Kidney (tissue), 14 donors: ENCODE measurements around the gene SYNGAP1. TPM values are rescaled to one million over a fixed set of nuclear protein-coding genes. Genes with fewer than 3 reads are reported as not detected.
"Not testable (repeated sequence)": the region's sequence is repeated elsewhere in the genome, so short reads cannot be mapped to it uniquely, and the experiment has no call there.

ENCODE experiments used
- DNase-seq, 5 donors: peaks; one replicate each; pipeline ENCODE4 v3.0.0-alpha.2; 2013 to 2020
- FAIRE-seq: peaks from 2 replicates; lab custom pipeline; 2012; peaks lifted over from hg19 to GRCh38; lab: Jason Lieb, UNC
- H3K27ac ChIP-seq, 2 donors: one replicate each; pipeline ENCODE4 v1.7.0; 2013; ENCODE audit warnings: low read depth in 2 of 2, low read length in 2 of 2, inconsistent platforms in 1 of 2
- H3K27me3 ChIP-seq: one replicate; pipeline ENCODE4 v1.7.1; 2013; ENCODE audit warnings: low read length, inconsistent platforms; ENCODE audit not compliant: control insufficient read depth, insufficient read depth
- H3K36me3 ChIP-seq, 3 donors: one replicate each; pipeline versions ENCODE4 v1.7.0 to v1.7.1; 2013; ENCODE audit warnings: low read length in 3 of 3, control low read depth in 1 of 3, inconsistent platforms in 1 of 3; ENCODE audit not compliant: insufficient read depth in 3 of 3, control insufficient read depth in 2 of 3
- H3K4me1 ChIP-seq, 3 donors: one replicate each; pipeline versions ENCODE4 v1.7.0 to v1.7.1; 2013; ENCODE audit warnings: low read length in 3 of 3, inconsistent platforms in 1 of 3, low read depth in 1 of 3; ENCODE audit not compliant: control insufficient read depth in 2 of 3, insufficient read depth in 2 of 3
- H3K4me3 ChIP-seq, 3 donors: one replicate each; pipeline versions ENCODE4 v1.7.0 to v1.8.1; 2013; ENCODE audit warnings: low read length in 3 of 3, control low read depth in 1 of 3, inconsistent platforms in 1 of 3
- H3K9ac ChIP-seq, 3 donors: one replicate each; pipeline versions ENCODE4 v1.7.0 to v1.7.1; 2013; ENCODE audit warnings: low read length in 3 of 3, control low read depth in 1 of 3, inconsistent platforms in 1 of 3
- H3K9me3 ChIP-seq, 3 donors: one replicate each; pipeline versions ENCODE4 v1.7.0 to v1.7.1; 2013; ENCODE audit warnings: low read length in 3 of 3, control low read depth in 1 of 3, inconsistent platforms in 1 of 3; ENCODE audit not compliant: control insufficient read depth in 2 of 3, insufficient read depth in 1 of 3
- intact Hi-C: fragments of 100-400 bp; cut with DNase I; formaldehyde crosslinking; loops from one replicate; pipeline ENCODE4 v1.11.1; 2022
- polyA plus RNA-seq: library from polyadenylated mRNA; stranded (reverse); fragments of 350-450 nt; fragmentation: Illumina TruSeq; extraction: RNeasy Lipid Tissue Mini Kit (QIAGEN cat#74804); gene quantifications from one replicate; pipeline ENCODE4 v1.2.3, GENCODE V29; 2014; ENCODE audit warnings: low read depth, low replicate concordance; ENCODE audit not compliant: insufficient read depth
- total RNA-seq: library from RNA; stranded (reverse); fragmentation: NEBNext Ultra II Directional; extraction: Animal tissue kit (Norgen Biotek cat#: 25700); gene quantifications from one replicate; pipeline ENCODE4 v1.2.1, GENCODE V29; 2021
- TF ChIP-seq, protein P1 (sequence below): IDR thresholded peaks from 3 replicates; pipeline ENCODE4 v1.5.1; 2012; ENCODE audit warnings: mild to moderate bottlenecking, moderate library complexity, borderline replicate concordance; ENCODE audit not compliant: insufficient read depth; ENCODE audit errors: extremely low read depth
- donor health status: control.
- donor health status: control.
- donor health status: control.
- donor health status: control.
- donor health status: control.
- donor health status: DM: yes; HTN: yes; CAD: no.
- donor health status: Normal renal cell carcinoma (clear cell type).

Gene SYNGAP1
- total and polyA plus RNA-seq, 2 donors from 2014 or later, result 2.7 to 17.8 TPM

DNA sequence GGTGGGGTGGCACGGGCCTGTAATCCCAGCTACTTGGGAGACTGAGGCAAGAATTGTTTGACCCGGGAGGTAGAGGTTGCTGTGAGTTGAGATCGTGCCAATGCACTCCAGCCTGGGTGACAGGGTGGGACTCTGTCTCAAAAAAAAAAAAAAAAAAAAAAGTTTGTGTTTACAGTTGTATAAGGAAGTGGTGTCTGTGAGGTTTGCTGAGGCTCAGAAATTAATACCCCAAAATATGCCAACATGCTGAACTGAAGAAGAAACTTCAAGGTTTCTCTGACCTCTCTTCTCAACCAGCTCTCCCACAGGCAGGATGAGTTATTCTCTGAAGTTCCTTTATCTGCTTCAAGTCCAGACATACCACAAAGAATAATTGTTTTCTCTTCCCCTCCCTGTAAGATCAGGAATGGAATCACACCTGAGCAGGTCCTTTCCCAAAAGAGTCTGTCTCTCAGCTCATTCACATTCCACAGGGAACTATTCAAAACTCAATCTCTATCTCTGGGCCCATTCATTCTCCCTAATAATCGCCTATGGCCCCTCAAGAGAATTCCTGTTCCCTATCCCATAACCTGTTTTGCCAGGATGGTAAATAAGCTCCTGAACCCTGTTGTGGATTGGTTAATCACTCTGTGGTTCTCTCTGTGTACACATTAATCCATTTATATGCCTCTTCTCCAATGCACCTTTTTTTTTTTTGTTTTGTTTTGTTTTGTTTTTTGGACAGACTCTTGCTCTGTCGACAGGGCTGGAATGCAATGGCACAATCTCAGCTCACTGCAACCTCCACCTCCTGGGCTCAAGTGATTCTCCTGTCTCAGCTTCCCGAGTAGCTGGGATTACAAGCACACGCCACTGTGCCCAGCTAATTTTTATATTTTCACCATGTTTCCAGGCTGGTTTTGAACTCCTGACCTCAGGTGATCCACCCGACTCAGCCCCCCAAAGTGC lies 45.6 kb upstream of the SYNGAP1 start:
- Histone ChIP-seq H3K4me3 (no peak overlapping the region), H3K9ac (no peak overlapping the region), H3K27me3 (no peaks in the 10 kb centered on the region), H3K4me1 (no peaks in the 10 kb centered on the region), H3K36me3 (no peaks in the 10 kb centered on the region), H3K27ac (no peak overlapping the region), H3K9me3 (no peaks in the 10 kb centered on the region)
- FAIRE-seq (no peak), DNase-seq (no peak)
- intact Hi-C loops, result no loop called here
- TF ChIP-seq, protein P1, sequence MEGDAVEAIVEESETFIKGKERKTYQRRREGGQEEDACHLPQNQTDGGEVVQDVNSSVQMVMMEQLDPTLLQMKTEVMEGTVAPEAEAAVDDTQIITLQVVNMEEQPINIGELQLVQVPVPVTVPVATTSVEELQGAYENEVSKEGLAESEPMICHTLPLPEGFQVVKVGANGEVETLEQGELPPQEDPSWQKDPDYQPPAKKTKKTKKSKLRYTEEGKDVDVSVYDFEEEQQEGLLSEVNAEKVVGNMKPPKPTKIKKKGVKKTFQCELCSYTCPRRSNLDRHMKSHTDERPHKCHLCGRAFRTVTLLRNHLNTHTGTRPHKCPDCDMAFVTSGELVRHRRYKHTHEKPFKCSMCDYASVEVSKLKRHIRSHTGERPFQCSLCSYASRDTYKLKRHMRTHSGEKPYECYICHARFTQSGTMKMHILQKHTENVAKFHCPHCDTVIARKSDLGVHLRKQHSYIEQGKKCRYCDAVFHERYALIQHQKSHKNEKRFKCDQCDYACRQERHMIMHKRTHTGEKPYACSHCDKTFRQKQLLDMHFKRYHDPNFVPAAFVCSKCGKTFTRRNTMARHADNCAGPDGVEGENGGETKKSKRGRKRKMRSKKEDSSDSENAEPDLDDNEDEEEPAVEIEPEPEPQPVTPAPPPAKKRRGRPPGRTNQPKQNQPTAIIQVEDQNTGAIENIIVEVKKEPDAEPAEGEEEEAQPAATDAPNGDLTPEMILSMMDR, result no peak

DNA sequence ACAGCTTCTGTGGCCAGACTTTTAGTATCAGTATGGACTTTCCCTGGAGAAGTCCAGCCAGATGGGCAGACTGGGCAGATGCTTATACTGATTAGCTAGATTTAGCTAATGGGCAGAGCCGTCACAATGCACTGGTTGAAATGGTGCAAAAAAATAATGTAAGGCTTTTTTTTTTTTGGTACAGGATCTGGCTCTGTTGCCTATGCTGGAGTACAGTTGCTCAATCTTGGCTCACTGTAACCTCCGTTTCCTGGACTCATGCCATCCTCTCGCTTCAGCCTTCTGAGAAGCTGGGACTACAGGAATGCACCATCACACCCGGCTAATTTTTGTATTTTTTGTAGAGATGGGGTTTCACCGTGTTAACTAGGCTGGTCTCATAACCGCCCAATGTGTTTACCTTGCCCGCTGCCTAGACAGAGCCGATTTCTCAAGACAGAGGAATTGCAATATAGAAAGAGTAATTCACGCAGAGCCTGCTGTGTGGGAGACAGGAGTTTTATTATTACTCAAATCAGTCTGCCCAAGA lies 44.7 kb upstream of the SYNGAP1 start:
- Histone ChIP-seq H3K27ac (no peak overlapping the region), H3K27me3 (no peaks in the 10 kb centered on the region), H3K4me3 (no peak overlapping the region), H3K9ac (no peak overlapping the region), H3K36me3 (no peaks in the 10 kb centered on the region), H3K4me1 (no peaks in the 10 kb centered on the region), H3K9me3 (no peaks in the 10 kb centered on the region)
- peak in 2 of 5 donors; percentile 49 to 79 for DNase-seq
- intact Hi-C loops, result no loop called here
- TF ChIP-seq, protein P1, result no peak
- no peak for FAIRE-seq

DNA sequence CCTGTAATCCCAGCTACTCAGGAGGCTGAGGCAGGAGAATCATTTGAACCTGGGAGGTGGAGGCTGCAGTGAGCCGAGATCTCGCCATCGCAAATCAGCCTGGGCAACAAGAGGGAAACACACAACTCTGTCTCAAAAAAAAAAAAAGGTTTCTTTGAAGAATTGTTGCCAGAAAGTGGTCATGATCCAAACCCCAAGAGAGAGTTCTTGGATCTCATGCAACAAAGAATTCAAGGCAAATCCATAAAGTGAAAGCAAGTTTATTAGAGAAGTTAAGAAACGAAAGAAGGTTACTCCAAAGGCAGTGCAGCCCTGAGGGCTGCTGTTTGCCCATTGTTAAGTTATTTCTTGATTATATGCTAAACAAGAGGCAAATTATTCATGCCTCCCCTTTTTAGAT lies 42.7 kb upstream of the SYNGAP1 start:
- DNase-seq, result no peak
- FAIRE-seq, result no peak
- H3K9ac ChIP-seq, result no peak overlapping the region
- no peaks in the 10 kb centered on the region for H3K27me3 ChIP-seq
- no peaks in the 10 kb centered on the region for H3K36me3 ChIP-seq
- intact Hi-C loops, result no loop called here
- no peak overlapping the region for H3K27ac ChIP-seq
- TF ChIP-seq, protein P1, result no peak
- no peak overlapping the region for H3K4me3 ChIP-seq
- H3K9me3 ChIP-seq, result no peaks in the 10 kb centered on the region
- no peaks in the 10 kb centered on the region for H3K4me1 ChIP-seq

DNA sequence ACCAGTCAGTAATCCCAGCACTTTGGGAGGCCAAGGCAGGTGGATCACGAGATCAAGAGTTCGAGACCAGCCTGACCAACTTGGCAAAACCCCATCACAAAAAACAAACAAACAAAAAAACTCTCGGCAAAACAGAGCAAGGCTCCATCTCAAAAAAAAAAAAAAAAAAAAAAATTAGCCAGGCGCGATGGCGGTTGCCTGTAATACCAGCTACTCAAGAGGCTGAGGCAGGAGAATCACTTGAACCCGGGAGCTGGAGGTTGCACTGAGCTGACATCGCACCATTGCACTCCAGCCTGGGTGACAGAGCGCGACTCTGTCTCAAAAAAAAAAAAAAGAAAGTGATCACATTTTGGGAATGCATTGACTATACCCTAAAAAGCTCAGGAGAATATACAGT lies 40.7 kb upstream of the SYNGAP1 start:
- intact Hi-C loops, H3K4me1 ChIP-seq, H3K27me3 ChIP-seq, FAIRE-seq, H3K4me3 ChIP-seq, H3K9ac ChIP-seq, DNase-seq, H3K9me3 ChIP-seq, H3K27ac ChIP-seq, H3K36me3 ChIP-seq: not testable (repeated sequence)
